PC-9 (cell line): ENCODE results near the gene SERTAD2.

Experiments
- EZH2 ChIP-seq: fragments of 200-600 bp; sonication (generic); IDR thresholded peaks from 2 replicates; pipeline ENCODE4 v1.8.0; 2017; ENCODE audit warnings: antibody characterized with exemption, low read depth
- TF ChIP-seq, protein P1 (sequence below): fragments of 200-600 bp; sonication (generic); conservative IDR thresholded peaks from 2 replicates; pipeline ENCODE4 v1.6.1; 2017; ENCODE audit warnings: mixed run types, antibody characterized with exemption, mild to moderate bottlenecking, moderate library complexity

GRCh38 chr2:64697297-64698176 lies 43.8 kb upstream of the SERTAD2 start:
- TF ChIP-seq, protein P1, sequence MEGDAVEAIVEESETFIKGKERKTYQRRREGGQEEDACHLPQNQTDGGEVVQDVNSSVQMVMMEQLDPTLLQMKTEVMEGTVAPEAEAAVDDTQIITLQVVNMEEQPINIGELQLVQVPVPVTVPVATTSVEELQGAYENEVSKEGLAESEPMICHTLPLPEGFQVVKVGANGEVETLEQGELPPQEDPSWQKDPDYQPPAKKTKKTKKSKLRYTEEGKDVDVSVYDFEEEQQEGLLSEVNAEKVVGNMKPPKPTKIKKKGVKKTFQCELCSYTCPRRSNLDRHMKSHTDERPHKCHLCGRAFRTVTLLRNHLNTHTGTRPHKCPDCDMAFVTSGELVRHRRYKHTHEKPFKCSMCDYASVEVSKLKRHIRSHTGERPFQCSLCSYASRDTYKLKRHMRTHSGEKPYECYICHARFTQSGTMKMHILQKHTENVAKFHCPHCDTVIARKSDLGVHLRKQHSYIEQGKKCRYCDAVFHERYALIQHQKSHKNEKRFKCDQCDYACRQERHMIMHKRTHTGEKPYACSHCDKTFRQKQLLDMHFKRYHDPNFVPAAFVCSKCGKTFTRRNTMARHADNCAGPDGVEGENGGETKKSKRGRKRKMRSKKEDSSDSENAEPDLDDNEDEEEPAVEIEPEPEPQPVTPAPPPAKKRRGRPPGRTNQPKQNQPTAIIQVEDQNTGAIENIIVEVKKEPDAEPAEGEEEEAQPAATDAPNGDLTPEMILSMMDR = no peak
- TF ChIP-seq EZH2 = no peak
